ENCODE measurements around the gene TNS1. TPM values are rescaled to one million over a fixed set of nuclear protein-coding genes. Genes with fewer than 3 reads are reported as not detected.

TNS1 gene
- polyA plus RNA-seq, 1 experiment = 19.7 TPM

DNA sequence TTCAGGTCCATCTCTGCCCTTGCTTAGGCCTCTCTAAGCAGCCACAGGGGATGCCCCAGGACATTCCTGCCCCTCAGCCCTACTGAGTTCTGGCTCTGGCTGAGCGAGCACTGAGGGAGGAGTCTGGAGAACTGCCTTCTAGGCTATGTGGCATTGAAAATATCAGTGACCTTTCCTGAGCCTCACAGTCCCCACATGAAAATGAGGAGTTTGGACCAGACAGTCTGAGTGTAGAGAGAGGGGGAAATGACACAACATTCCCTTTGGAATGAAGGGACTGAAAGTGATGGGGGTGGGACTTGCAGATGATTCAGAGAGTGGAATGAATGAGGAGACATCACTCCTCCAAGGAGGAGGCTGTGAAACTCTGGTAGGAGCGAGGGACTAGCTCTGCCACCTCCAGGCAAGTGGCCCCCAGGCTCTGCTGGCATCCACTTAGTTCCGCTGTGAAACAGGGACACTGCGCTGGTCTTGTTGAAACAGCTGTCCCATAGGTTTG lies 8.0 kb downstream of the TNS1 start:
- ChIA-PET POLR2A (interaction anchor here (0.7 kb wide), 1 partner anchor 13 kb away, joined by 3 read pairs; no protein-coding TSS in a partner anchor), CTCF (interaction anchor here (0.6 to 3.2 kb wide), 18 partner anchors 9 to 209 kb away, joined by 3 to 21 read pairs (median 4); no protein-coding TSS in a partner anchor)
- Histone ChIP-seq H3K27ac (ENCODE audit: low read depth, low read length) (peak overlapping the region; percentile 88), H3K9me3 (ENCODE audit: control insufficient read depth, insufficient read depth, low read length) (no peaks in the 10 kb centered on the region), H3K4me3 (ENCODE audit: low read depth, low read length) (no peak overlapping the region), H3K27me3 (ENCODE audit: control insufficient read depth, insufficient read depth, low read length) (no peaks in the 10 kb centered on the region)
- no peak for TF ChIP-seq CTCF (IDR thresholded peaks at IDR 0.05; ENCODE audit: low read depth, low read length)
- DNase-seq (ENCODE audit: low read depth, low spot score) = peak; percentile 21

DNA sequence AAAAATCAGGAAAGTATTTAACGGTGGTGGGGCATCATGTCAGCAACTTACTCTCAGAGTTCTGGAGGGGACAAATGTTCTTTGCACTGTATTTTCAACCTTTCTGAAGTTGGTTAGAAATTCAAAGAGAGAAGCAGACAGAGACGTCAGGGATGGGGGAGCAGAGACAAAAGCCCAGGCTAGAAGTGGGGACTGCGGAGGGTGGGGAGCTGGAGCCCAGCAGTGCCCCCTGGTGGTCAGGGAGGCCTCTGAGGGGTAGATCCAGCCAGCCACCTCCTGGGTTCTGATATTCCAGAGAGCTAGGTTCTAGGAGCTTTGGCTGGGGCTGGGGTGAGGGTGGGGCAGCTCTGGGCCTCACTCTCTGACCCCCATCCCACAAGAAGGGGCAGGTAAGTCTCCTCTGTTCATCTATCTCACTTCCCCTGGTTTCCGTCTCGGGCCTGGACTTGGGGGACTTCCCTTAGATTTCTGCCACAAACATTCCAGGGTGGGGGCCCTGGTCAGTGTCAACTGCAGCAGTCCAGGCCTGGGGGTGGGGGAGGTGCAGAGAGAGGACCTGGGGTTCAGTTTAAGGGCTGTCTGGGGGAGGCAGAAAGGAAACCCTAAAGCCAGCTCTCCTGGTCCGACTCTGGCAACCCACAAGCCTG lies 8.9 kb downstream of the TNS1 start:
- Histone ChIP-seq H3K4me3 (ENCODE audit: low read depth, low read length) (no peak overlapping the region), H3K27ac (ENCODE audit: low read depth, low read length) (peak overlapping the region; percentile 88), H3K9me3 (ENCODE audit: control insufficient read depth, insufficient read depth, low read length) (no peaks in the 10 kb centered on the region), H3K27me3 (ENCODE audit: control insufficient read depth, insufficient read depth, low read length) (no peaks in the 10 kb centered on the region)
- no peak for DNase-seq (ENCODE audit: low read depth, low spot score)
- POLR2A ChIA-PET = interaction anchor here (1.0 kb wide), 1 partner anchor 207 kb away, joined by 3 read pairs; no protein-coding TSS in a partner anchor
- peak; percentile 77 for TF ChIP-seq CTCF (IDR thresholded peaks at IDR 0.05; ENCODE audit: low read depth, low read length)
- CTCF ChIA-PET = interaction anchor here (0.6 to 3.2 kb wide), 33 partner anchors 8 to 234 kb away, joined by 3 to 21 read pairs (median 4); no protein-coding TSS in a partner anchor

DNA sequence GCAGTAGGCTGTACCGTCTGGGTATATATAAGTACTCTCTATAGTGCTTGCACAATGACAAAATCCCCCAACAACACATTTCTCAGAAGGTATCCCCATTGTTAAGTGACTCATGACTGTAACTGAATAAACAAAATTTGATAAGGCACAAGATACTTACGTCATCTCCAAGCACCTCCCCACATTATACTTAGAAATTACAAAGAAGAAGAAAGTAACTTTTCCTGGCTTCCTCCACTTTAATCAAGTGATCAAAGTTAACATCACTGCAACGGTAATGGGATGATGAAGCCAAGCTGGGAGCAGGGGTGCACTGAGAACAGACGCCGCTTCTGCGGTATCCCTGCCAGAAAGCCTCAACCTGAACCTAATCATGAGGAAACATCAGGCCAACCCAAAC lies 9.7 kb downstream of the TNS1 start:
- Histone ChIP-seq H3K27ac (ENCODE audit: low read depth, low read length) (peak overlapping the region; percentile 86), H3K9me3 (ENCODE audit: control insufficient read depth, insufficient read depth, low read length) (no peaks in the 10 kb centered on the region), H3K4me3 (ENCODE audit: low read depth, low read length) (no peak overlapping the region), H3K27me3 (ENCODE audit: control insufficient read depth, insufficient read depth, low read length) (no peaks in the 10 kb centered on the region)
- ChIA-PET CTCF (interaction anchor here (1.0 to 3.2 kb wide), 11 partner anchors 8 to 208 kb away, joined by 3 to 21 read pairs (median 9); no protein-coding TSS in a partner anchor), POLR2A (no interaction called here)
- no peak for TF ChIP-seq CTCF (IDR thresholded peaks at IDR 0.05; ENCODE audit: low read depth, low read length)
- peak; percentile 60 for DNase-seq (ENCODE audit: low read depth, low spot score)

GRCh38 chr2:217992061-217992460 lies 10.7 kb downstream of the TNS1 start:
- CTCF ChIA-PET = interaction anchor here (3.2 kb wide), 2 partner anchors 93 to 203 kb away, joined by 10 to 21 read pairs; no protein-coding TSS in a partner anchor
- no peaks in the 10 kb centered on the region for H3K9me3 ChIP-seq (ENCODE audit: control insufficient read depth, insufficient read depth, low read length)
- no peak for TF ChIP-seq CTCF (IDR thresholded peaks at IDR 0.05; ENCODE audit: low read depth, low read length)
- H3K27me3 ChIP-seq (ENCODE audit: control insufficient read depth, insufficient read depth, low read length) = no peaks in the 10 kb centered on the region
- no peak for DNase-seq (ENCODE audit: low read depth, low spot score)
- no peak overlapping the region for H3K4me3 ChIP-seq (ENCODE audit: low read depth, low read length)
- POLR2A ChIA-PET = no interaction called here
- H3K27ac ChIP-seq (ENCODE audit: low read depth, low read length) = no peak overlapping the region

All from AG04450 (cell line).